GM23338 (cell line): ENCODE measurements around the gene MRAS.

Source experiments
- CREB1 ChIP-seq: fragments of 250-450 bp; sonication (Bioruptor Pico); IDR thresholded peaks from 2 replicates; pipeline ENCODE4 v1.5.0; 2020; ENCODE audit warnings: low read depth, mild to moderate bottlenecking, moderate library complexity
- CTCF ChIP-seq, 2 experiments: fragments of 200-600 bp in 1 of 2; sonication (generic) in 1 of 2; conservative IDR thresholded peaks; 2 replicates each; pipeline versions ENCODE4 v1.5.1 to v1.6.1; 2016 to 2017; ENCODE audit warnings: antibody characterized with exemption in 2 of 2, low read depth in 2 of 2, mild to moderate bottlenecking in 2 of 2, moderate library complexity in 1 of 2
- EZH2 ChIP-seq: fragments of 200-600 bp; sonication (generic); IDR thresholded peaks from one replicate; pipeline ENCODE4 v1.8.0; 2017; ENCODE audit warnings: antibody characterized with exemption, mild to moderate bottlenecking, low read depth; ENCODE audit not compliant: unreplicated experiment
- EZH2phosphoT487 ChIP-seq: fragments of 200-600 bp; sonication (generic); IDR thresholded peaks from one replicate; pipeline ENCODE4 v1.8.1; 2018; ENCODE audit warnings: antibody characterized with exemption; ENCODE audit not compliant: unreplicated experiment
- JUNB ChIP-seq: IDR thresholded peaks from one replicate; pipeline ENCODE4 v1.6.1; 2016; ENCODE audit warnings: antibody characterized with exemption; ENCODE audit not compliant: unreplicated experiment
- POLR2AphosphoS5 ChIP-seq: IDR thresholded peaks from 2 replicates; pipeline ENCODE4 v1.6.1; 2016; ENCODE audit warnings: antibody characterized with exemption, low read depth
- REST ChIP-seq: IDR thresholded peaks from one replicate; pipeline ENCODE4 v1.6.1; 2018; ENCODE audit warnings: antibody characterized with exemption; ENCODE audit not compliant: unreplicated experiment
- STAT1 ChIP-seq: IDR thresholded peaks from one replicate; pipeline ENCODE4 v1.6.1; 2016; ENCODE audit warnings: antibody characterized with exemption; ENCODE audit not compliant: unreplicated experiment
- ZNF331 ChIP-seq: fragments of 250-450 bp; sonication (Bioruptor Pico); IDR thresholded peaks from 2 replicates; pipeline ENCODE4 v1.5.0; 2020; ENCODE audit warnings: low read depth, mild to moderate bottlenecking, moderate library complexity

- TF ChIP-seq CTCF (conservative IDR thresholded peaks at IDR 0.05; ENCODE audit: low read depth in 2 of 2) (no peak), JUNB (no peak), POLR2AphosphoS5 (no peak), REST (no peak), EZH2 (no peak), STAT1 (no peak), EZH2phosphoT487 (no peak), CREB1 (CRISPR knock-in tag) (no peak), ZNF331 (CRISPR knock-in tag) (no peak)
Observed at GRCh38 chr3:138441742-138442141, 93.4 kb downstream of the MRAS start.
